GM23248 (cell line): Measurements from ENCODE around the gene GOLGA8S. TPM values are rescaled to one million over a fixed set of nuclear protein-coding genes. Genes with fewer than 3 reads are reported as not detected.

Source experiments
- polyA plus RNA-seq: library from polyadenylated mRNA; unstranded; fragments of >200 nt; fragmentation: Nextera tagmentation; extraction: Ambion mirVana; gene quantifications from 2 replicates; pipeline ENCODE4 v1.2.1, GENCODE V29; 2016
- small RNA-seq: library from RNA; depleted of rRNA; stranded (forward); fragments of <200 nt; gene quantifications from one replicate; pipeline ENCODE3, GENCODE V24; 2014; ENCODE audit warnings: low read depth, low replicate concordance
- total RNA-seq: library from RNA; depleted of rRNA; stranded (reverse); fragments of >200 nt; shearing (Covaris generic); gene quantifications from 2 replicates; pipeline ENCODE4 v1.2.3, GENCODE V29; 2014; rRNA removed

The GOLGA8S gene
- total and polyA plus RNA-seq, 2 experiments from 2014 or later: 0.11 TPM; not detected in 1

Small RNAs within 50 kb of the gene (small RNA-seq; reads per million reads assigned to genes)
- gene RN7SL536P: not detected

Other genes starting within 250 kb of the GOLGA8S start
- not detected in 2 replicates for gene GOLGA6L1, start 217.9 kb upstream of the GOLGA8S start, total RNA-seq
- not detected in 2 replicates for gene GOLGA6L1, start 217.9 kb upstream of the GOLGA8S start, polyA plus RNA-seq
- not detected in 2 replicates for gene GOLGA6L26, start 20.6 kb upstream of the GOLGA8S start, total RNA-seq
- not detected in 2 replicates for gene GOLGA6L26, start 20.6 kb upstream of the GOLGA8S start, polyA plus RNA-seq
- not detected in 2 replicates for gene GOLGA6L2, start 92.5 kb downstream of the GOLGA8S start, total RNA-seq
- not detected in 2 replicates for gene GOLGA6L2, start 92.5 kb downstream of the GOLGA8S start, polyA plus RNA-seq
- 0.13 and 0.76 TPM in 2 replicates for gene MKRN3, start 210.9 kb downstream of the GOLGA8S start, total RNA-seq
- gene MKRN3, start 210.9 kb downstream of the GOLGA8S start, polyA plus RNA-seq: 0.18 and 0.68 TPM in 2 replicates